Progenitor cell of endocrine pancreas (in vitro differentiated cells): ENCODE data around the gene LRRC32. TPM values are rescaled to one million over a fixed set of nuclear protein-coding genes. Genes with fewer than 3 reads are reported as not detected.
"Not testable (repeated sequence)": the region's sequence is repeated elsewhere in the genome, so short reads cannot be mapped to it uniquely, and the experiment has no call there.

Source experiments
- DNase-seq: peaks from one replicate; pipeline ENCODE4 v3.0.0; 2021; ENCODE audit warnings: low spot score; ENCODE audit not compliant: unreplicated experiment
- H3K27ac Mint-ChIP-seq: 2 replicates; pipeline ENCODE4 v1.8.0; 2021; ENCODE audit warnings: mild to moderate bottlenecking, moderate library complexity, mixed read lengths
- H3K27me3 Mint-ChIP-seq: 2 replicates; pipeline ENCODE4 v1.8.0; 2021; ENCODE audit warnings: mixed read lengths
- H3K36me3 Mint-ChIP-seq: 2 replicates; pipeline ENCODE4 v1.8.0; 2022; ENCODE audit warnings: mixed read lengths; ENCODE audit not compliant: insufficient read depth
- H3K4me1 Mint-ChIP-seq: 2 replicates; pipeline ENCODE4 v1.8.0; 2021; ENCODE audit warnings: low read depth, mixed read lengths
- H3K4me3 Mint-ChIP-seq: 2 replicates; pipeline ENCODE4 v1.8.0; 2021; ENCODE audit warnings: low read depth, mild to moderate bottlenecking, moderate library complexity, mixed read lengths
- H3K9me3 Mint-ChIP-seq: 2 replicates; pipeline ENCODE4 v1.8.0; 2021; ENCODE audit warnings: low read depth, mixed read lengths
- CTCF ChIP-seq: fragments of 200-600 bp; sonication (generic); IDR thresholded peaks from one replicate; pipeline ENCODE4 v1.5.0; 2021; ENCODE audit warnings: antibody characterized with exemption, mild to moderate bottlenecking; ENCODE audit not compliant: unreplicated experiment
- total RNA-seq: library from RNA; stranded (reverse); gene quantifications from 2 replicates; pipeline ENCODE4 v1.2.1, GENCODE V29; 2021

Gene LRRC32
- total RNA-seq, 1 donor from 2014 or later: 0.14 TPM

GRCh38 chr11:76622493-76623094, 48.0 kb downstream of the LRRC32 start:
- DNase-seq: no peak
- TF ChIP-seq CTCF: no peak
- Mint-ChIP-seq H3K4me1 (peaks cover 11% of the 10 kb centered on the region), H3K27ac (no peak overlapping the region), H3K36me3 (no peaks in the 10 kb centered on the region), H3K27me3 (no peaks in the 10 kb centered on the region), H3K4me3 (no peak overlapping the region), H3K9me3 (peaks cover 12% of the 10 kb centered on the region)

GRCh38 chr11:76621868-76622267, 48.7 kb downstream of the LRRC32 start:
- Mint-ChIP-seq H3K27me3 (no peaks in the 10 kb centered on the region), H3K27ac (no peak overlapping the region), H3K4me3 (no peak overlapping the region), H3K36me3 (no peaks in the 10 kb centered on the region), H3K9me3 (peaks cover 12% of the 10 kb centered on the region), H3K4me1 (peaks cover 11% of the 10 kb centered on the region)
- DNase-seq: no peak
- TF ChIP-seq CTCF: no peak

GRCh38 chr11:76621466-76621865, 49.1 kb downstream of the LRRC32 start:
- H3K27me3 Mint-ChIP-seq: no peaks in the 10 kb centered on the region
- H3K36me3 Mint-ChIP-seq: no peaks in the 10 kb centered on the region
- no peak overlapping the region for H3K27ac Mint-ChIP-seq
- H3K4me3 Mint-ChIP-seq: no peak overlapping the region
- peaks cover 11% of the 10 kb centered on the region for H3K4me1 Mint-ChIP-seq
- H3K9me3 Mint-ChIP-seq: peaks cover 12% of the 10 kb centered on the region
- TF ChIP-seq CTCF: no peak
- no peak for DNase-seq

GRCh38 chr11:76620489-76620888, 50.1 kb downstream of the LRRC32 start:
- Mint-ChIP-seq H3K27me3 (no peaks in the 10 kb centered on the region), H3K27ac (no peak overlapping the region), H3K36me3 (no peaks in the 10 kb centered on the region), H3K4me3 (no peak overlapping the region), H3K9me3 (peaks cover 9% of the 10 kb centered on the region), H3K4me1 (peaks cover 11% of the 10 kb centered on the region)
- no peak for DNase-seq
- TF ChIP-seq CTCF: no peak

GRCh38 chr11:76619801-76620200, 50.7 kb downstream of the LRRC32 start:
- DNase-seq, H3K27me3 Mint-ChIP-seq, H3K36me3 Mint-ChIP-seq, H3K4me3 Mint-ChIP-seq, H3K4me1 Mint-ChIP-seq, H3K27ac Mint-ChIP-seq, H3K9me3 Mint-ChIP-seq: not testable (repeated sequence)

GRCh38 chr11:76617553-76618265, 52.8 kb downstream of the LRRC32 start:
- Mint-ChIP-seq H3K36me3 (no peaks in the 10 kb centered on the region), H3K4me1 (no peaks in the 10 kb centered on the region), H3K27ac (no peak overlapping the region), H3K27me3 (no peaks in the 10 kb centered on the region), H3K9me3 (peaks cover 7% of the 10 kb centered on the region), H3K4me3 (no peak overlapping the region)
- DNase-seq: no peak
- no peak for TF ChIP-seq CTCF
